Ascending aorta (tissue), 2 donors: ENCODE data around the gene MRC2. TPM values are rescaled to one million over a fixed set of nuclear protein-coding genes. Genes with fewer than 3 reads are reported as not detected.

ENCODE experiments used
- DNase-seq, 2 donors: peaks; one replicate each; pipeline ENCODE4 v3.0.0-alpha.2; 2019; ENCODE audit warnings: low spot score in 2 of 2
- H3K27ac ChIP-seq, 2 donors: fragments of 200-600 bp; sonication (generic); one replicate each; pipeline ENCODE4 v1.5.1; 2016 to 2017; ENCODE audit warnings: mild to moderate bottlenecking in 1 of 2
- H3K27me3 ChIP-seq: fragments of 200-600 bp; sonication (generic); one replicate; pipeline ENCODE4 v1.5.1; 2017
- H3K36me3 ChIP-seq, 2 donors: fragments of 200-600 bp; sonication (generic); one replicate each; pipeline ENCODE4 v1.5.1; 2016
- H3K4me1 ChIP-seq, 2 donors: fragments of 200-600 bp; sonication (generic); one replicate each; pipeline ENCODE4 v1.5.1; 2016 to 2017; ENCODE audit warnings: mild to moderate bottlenecking in 1 of 2
- H3K4me3 ChIP-seq, 2 donors: fragments of 200-600 bp; sonication (generic); one replicate each; pipeline ENCODE4 v1.5.1; 2016 to 2017; ENCODE audit warnings: mild to moderate bottlenecking in 1 of 2
- H3K9me3 ChIP-seq, 2 donors: fragments of 200-600 bp; sonication (generic); one replicate each; pipeline ENCODE4 v1.5.1; 2016
- CTCF ChIP-seq, 3 experiments: fragments of 200-600 bp in 2 of 3; fragments of 450-650 bp in 1 of 3; sonication (generic) in 2 of 3; IDR thresholded peaks; one replicate each; pipeline ENCODE4 v1.5.1; 2016 to 2019; ENCODE audit warnings: antibody characterized with exemption in 3 of 3, mild to moderate bottlenecking in 1 of 3, moderate library complexity in 1 of 3
- intact Hi-C: fragments of 100-400 bp; cut with DNase I; formaldehyde crosslinking; loops from one replicate; pipeline ENCODE4 v1.15.1; 2023
- total RNA-seq: library from RNA; depleted of rRNA; stranded (reverse); fragments of >200 nt; gene quantifications from one replicate; pipeline ENCODE4 v1.1.0, GENCODE V29; 2016

The MRC2 gene
- total RNA-seq, 1 donor from 2014 or later: 147 TPM

GRCh38 chr17:62720126-62720850 is 92.8 kb downstream of the MRC2 start:
- no peaks in the 10 kb centered on the region for H3K36me3 ChIP-seq
- intact Hi-C loops: no loop called here
- H3K27ac ChIP-seq: no peak overlapping the region
- H3K4me3 ChIP-seq: no peak overlapping the region
- H3K27me3 ChIP-seq: no peaks in the 10 kb centered on the region
- TF ChIP-seq CTCF (IDR thresholded peaks at IDR 0.05): no peak
- no peaks in the 10 kb centered on the region for H3K9me3 ChIP-seq
- no peak for DNase-seq
- H3K4me1 ChIP-seq: no peaks in the 10 kb centered on the region

GRCh38 chr17:62722625-62723024 is 95.2 kb downstream of the MRC2 start:
- no peaks in the 10 kb centered on the region for H3K36me3 ChIP-seq
- TF ChIP-seq CTCF (IDR thresholded peaks at IDR 0.05): no peak
- intact Hi-C loops: no loop called here
- H3K9me3 ChIP-seq: no peaks in the 10 kb centered on the region
- H3K4me1 ChIP-seq: no peaks in the 10 kb centered on the region
- H3K27me3 ChIP-seq: no peaks in the 10 kb centered on the region
- no peak overlapping the region for H3K4me3 ChIP-seq
- H3K27ac ChIP-seq: no peak overlapping the region
- no peak for DNase-seq

- no peak for TF ChIP-seq CTCF (IDR thresholded peaks at IDR 0.05)
- H3K27me3 ChIP-seq: no peaks in the 10 kb centered on the region
- H3K4me3 ChIP-seq: no peak overlapping the region
- no peak for DNase-seq
- no peak overlapping the region for H3K27ac ChIP-seq
- no peaks in the 10 kb centered on the region for H3K36me3 ChIP-seq
- no peaks in the 10 kb centered on the region for H3K9me3 ChIP-seq
- intact Hi-C loops: no loop called here
- no peaks in the 10 kb centered on the region for H3K4me1 ChIP-seq
Measured at GRCh38 chr17:62723842-62724241, 96.4 kb downstream of the MRC2 start.

GRCh38 chr17:62724398-62725146 is 97.1 kb downstream of the MRC2 start:
- no peak for DNase-seq
- Histone ChIP-seq H3K27ac (no peak overlapping the region), H3K9me3 (no peaks in the 10 kb centered on the region), H3K4me1 (no peaks in the 10 kb centered on the region), H3K36me3 (no peaks in the 10 kb centered on the region), H3K4me3 (no peak overlapping the region), H3K27me3 (no peaks in the 10 kb centered on the region)
- no peak for TF ChIP-seq CTCF (IDR thresholded peaks at IDR 0.05)
- intact Hi-C loops: no loop called here

GRCh38 chr17:62725791-62726249 is 98.3 kb downstream of the MRC2 start:
- H3K4me1 ChIP-seq: no peaks in the 10 kb centered on the region

More at GRCh38 chr17:62725791-62726249, 98.3 kb downstream of the MRC2 start:
- intact Hi-C loops: no loop called here
- H3K9me3 ChIP-seq: no peaks in the 10 kb centered on the region
- H3K27ac ChIP-seq: no peak overlapping the region
- H3K27me3 ChIP-seq: no peaks in the 10 kb centered on the region
- H3K4me3 ChIP-seq: no peak overlapping the region
- H3K36me3 ChIP-seq: no peaks in the 10 kb centered on the region
- TF ChIP-seq CTCF (IDR thresholded peaks at IDR 0.05): no peak
- no peak for DNase-seq
